Gastrocnemius medialis (tissue), 4 donors: Measurements from ENCODE around the gene KLF11.

ENCODE experiments used
- POLR2A ChIP-seq, 2 donors: fragments of 450-650 bp; IDR thresholded peaks; one replicate each; pipeline ENCODE4 v1.6.1; 2017; ENCODE audit warnings: antibody characterized with exemption in 2 of 2, mild to moderate bottlenecking in 2 of 2, moderate library complexity in 2 of 2
- TF ChIP-seq, protein P1 (sequence below), 5 experiments: fragments of 450-650 bp in 3 of 5; fragments of 200-600 bp in 2 of 5; sonication (generic) in 2 of 5; IDR thresholded peaks in 4 of 5; conservative IDR thresholded peaks in 1 of 5; 1 replicate in 4 of 5; 2 replicates in 1 of 5; pipeline ENCODE4 v1.5.1; 2016 to 2019; ENCODE audit warnings: antibody characterized with exemption in 5 of 5, mild to moderate bottlenecking in 3 of 5, moderate library complexity in 3 of 5

- TF ChIP-seq, protein P1, sequence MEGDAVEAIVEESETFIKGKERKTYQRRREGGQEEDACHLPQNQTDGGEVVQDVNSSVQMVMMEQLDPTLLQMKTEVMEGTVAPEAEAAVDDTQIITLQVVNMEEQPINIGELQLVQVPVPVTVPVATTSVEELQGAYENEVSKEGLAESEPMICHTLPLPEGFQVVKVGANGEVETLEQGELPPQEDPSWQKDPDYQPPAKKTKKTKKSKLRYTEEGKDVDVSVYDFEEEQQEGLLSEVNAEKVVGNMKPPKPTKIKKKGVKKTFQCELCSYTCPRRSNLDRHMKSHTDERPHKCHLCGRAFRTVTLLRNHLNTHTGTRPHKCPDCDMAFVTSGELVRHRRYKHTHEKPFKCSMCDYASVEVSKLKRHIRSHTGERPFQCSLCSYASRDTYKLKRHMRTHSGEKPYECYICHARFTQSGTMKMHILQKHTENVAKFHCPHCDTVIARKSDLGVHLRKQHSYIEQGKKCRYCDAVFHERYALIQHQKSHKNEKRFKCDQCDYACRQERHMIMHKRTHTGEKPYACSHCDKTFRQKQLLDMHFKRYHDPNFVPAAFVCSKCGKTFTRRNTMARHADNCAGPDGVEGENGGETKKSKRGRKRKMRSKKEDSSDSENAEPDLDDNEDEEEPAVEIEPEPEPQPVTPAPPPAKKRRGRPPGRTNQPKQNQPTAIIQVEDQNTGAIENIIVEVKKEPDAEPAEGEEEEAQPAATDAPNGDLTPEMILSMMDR (IDR thresholded peaks at IDR 0.05 in 4 of 5, conservative IDR thresholded peaks at IDR 0.05 in 1 of 5), result no peak
- TF ChIP-seq POLR2A (IDR thresholded peaks at IDR 0.05), result no peak
Observed at GRCh38 chr2:10029875-10030223, 13.5 kb upstream of the KLF11 start.
